Measurements from ENCODE around the gene ARRDC4. TPM values are rescaled to one million over a fixed set of nuclear protein-coding genes. Genes with fewer than 3 reads are reported as not detected.
A peak's percentile ranks its signal among the peaks of the same experiment; 100 is the strongest.

The ARRDC4 gene, protein sequence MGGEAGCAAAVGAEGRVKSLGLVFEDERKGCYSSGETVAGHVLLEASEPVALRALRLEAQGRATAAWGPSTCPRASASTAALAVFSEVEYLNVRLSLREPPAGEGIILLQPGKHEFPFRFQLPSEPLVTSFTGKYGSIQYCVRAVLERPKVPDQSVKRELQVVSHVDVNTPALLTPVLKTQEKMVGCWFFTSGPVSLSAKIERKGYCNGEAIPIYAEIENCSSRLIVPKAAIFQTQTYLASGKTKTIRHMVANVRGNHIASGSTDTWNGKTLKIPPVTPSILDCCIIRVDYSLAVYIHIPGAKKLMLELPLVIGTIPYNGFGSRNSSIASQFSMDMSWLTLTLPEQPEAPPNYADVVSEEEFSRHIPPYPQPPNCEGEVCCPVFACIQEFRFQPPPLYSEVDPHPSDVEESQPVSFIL
- total RNA-seq (2021), result 9.0 to 14.3 TPM (median 14.0 TPM) in 3 replicates
- Bru-seq, nascent RNA, result percentile 89 among the genes with signal in this experiment
- long read RNA-seq, experiment 1, full-length matches to known transcripts, result 67 of 75 reads
- long read RNA-seq, experiment 1, partial matches to known transcripts, result 8 of 75 reads
- long read RNA-seq, experiment 1, other reads (novel, unspliced or antisense), result 0 of 75 reads
- long read RNA-seq, experiment 2, full-length matches to known transcripts, result 14 of 26 reads
- long read RNA-seq, experiment 2, partial matches to known transcripts, result 11 of 26 reads
- long read RNA-seq, experiment 2, other reads (novel, unspliced or antisense), result 1 of 26 reads
- long read RNA-seq, experiment 3, partial matches to known transcripts, result 1 of 1 reads
- long read RNA-seq, experiment 3, other reads (novel, unspliced or antisense), result 0 of 1 reads

DNA sequence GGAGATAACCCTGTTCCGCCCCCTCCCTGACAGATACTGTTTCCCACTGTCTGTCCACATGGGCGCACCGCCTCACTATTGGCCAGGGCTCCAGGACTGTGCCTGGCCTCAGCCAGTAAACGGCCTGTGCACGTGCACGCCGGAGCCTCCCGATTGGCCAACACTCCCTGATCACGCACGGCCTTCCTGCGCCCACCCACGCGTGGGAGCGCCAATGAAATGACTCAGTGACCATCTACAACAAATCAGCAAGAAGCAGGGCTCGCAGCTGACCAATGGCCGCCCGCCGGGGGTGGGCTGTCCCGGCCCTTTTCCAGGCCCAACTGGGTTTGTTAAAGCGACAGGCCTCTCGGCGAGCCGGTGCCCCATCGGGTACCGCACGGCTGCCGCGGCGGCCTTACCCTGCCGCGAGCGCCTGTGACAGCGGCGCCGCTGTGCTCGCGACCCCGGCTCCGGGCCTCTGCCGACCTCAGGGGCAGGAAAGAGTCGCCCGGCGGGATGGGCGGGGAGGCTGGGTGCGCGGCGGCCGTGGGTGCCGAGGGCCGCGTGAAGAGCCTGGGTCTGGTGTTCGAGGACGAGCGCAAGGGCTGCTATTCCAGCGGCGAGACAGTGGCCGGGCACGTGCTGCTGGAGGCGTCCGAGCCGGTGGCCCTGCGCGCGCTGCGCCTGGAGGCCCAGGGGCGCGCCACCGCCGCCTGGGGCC lies at the start of gene ARRDC4:
Gene ARRDC4, plus strand, starts transcription at position 340 of the 703 bp plus-strand sequence. Its CDS starts 159 bp downstream, at position 499.
- no peak within 1 kb of the TSS; the same call in 1 of the 2 replicates for H3K27ac Mint-ChIP-seq
- ChIA-PET POLR2A (no interaction called here), CTCF (interaction anchor here (0.6 to 1.1 kb wide), 3 partner anchors 29 to 352 kb away, joined by 3 to 6 read pairs (median 4); no protein-coding TSS in a partner anchor)
- peak within 1 kb of the TSS; percentile 88 for H3K4me3 Mint-ChIP-seq
- no peaks in the 10 kb centered on the region for H3K36me3 Mint-ChIP-seq
- peaks cover 11% of the 10 kb centered on the region for H3K27me3 Mint-ChIP-seq (ENCODE audit: low read depth)
- ATAC-seq (peak; percentile 97), DNase-seq (ENCODE audit: low spot score) (peak; percentile 99)
- H3K9me3 Mint-ChIP-seq, result peaks cover 6% of the 10 kb centered on the region; the same call in 1 of the 2 replicates
- TF ChIP-seq FOXP1 (CRISPR knock-in tag; IDR thresholded peaks at IDR 0.05; ENCODE audit: borderline replicate concordance) (peak; percentile 47), ZNF423 (CRISPR knock-in tag; IDR thresholded peaks at IDR 0.05) (no peak), NR2C2 (CRISPR knock-in tag; IDR thresholded peaks at IDR 0.05) (no peak), TP53 (CRISPR knock-in tag; IDR thresholded peaks at IDR 0.05) (no peak), FOXJ3 (CRISPR knock-in tag; IDR thresholded peaks at IDR 0.05; ENCODE audit: borderline replicate concordance) (no peak), ZNF121 (CRISPR knock-in tag; IDR thresholded peaks at IDR 0.05) (no peak), ARID4B (CRISPR knock-in tag; IDR thresholded peaks at IDR 0.05; ENCODE audit: borderline replicate concordance) (peak; percentile 60), SP1 (CRISPR knock-in tag; conservative IDR thresholded peaks at IDR 0.05) (peak; percentile 84), JUN (CRISPR knock-in tag; IDR thresholded peaks at IDR 0.05) (0 out of 2 replicates have a peak, but pooled peaks have one; percentile 34), NFYB (CRISPR knock-in tag; conservative IDR thresholded peaks at IDR 0.05; ENCODE audit: low read depth) (peak; percentile 100), TCF7 (CRISPR knock-in tag; IDR thresholded peaks at IDR 0.05; ENCODE audit: low read depth) (peak; percentile 72; the same call in 1 of the 2 replicates), ETV6 (CRISPR knock-in tag; IDR thresholded peaks at IDR 0.05) (peak; percentile 36; the same call in 1 of the 2 replicates), CREM (CRISPR knock-in tag; IDR thresholded peaks at IDR 0.05) (0 out of 2 replicates have a peak, but pooled peaks have one; percentile 20), GABPB1 (CRISPR knock-in tag; IDR thresholded peaks at IDR 0.05) (0 out of 2 replicates have a peak, but pooled peaks have one; percentile 33), FOXK1 (CRISPR knock-in tag; IDR thresholded peaks at IDR 0.05) (peak; percentile 96)
- TF ChIP-seq, protein P1, sequence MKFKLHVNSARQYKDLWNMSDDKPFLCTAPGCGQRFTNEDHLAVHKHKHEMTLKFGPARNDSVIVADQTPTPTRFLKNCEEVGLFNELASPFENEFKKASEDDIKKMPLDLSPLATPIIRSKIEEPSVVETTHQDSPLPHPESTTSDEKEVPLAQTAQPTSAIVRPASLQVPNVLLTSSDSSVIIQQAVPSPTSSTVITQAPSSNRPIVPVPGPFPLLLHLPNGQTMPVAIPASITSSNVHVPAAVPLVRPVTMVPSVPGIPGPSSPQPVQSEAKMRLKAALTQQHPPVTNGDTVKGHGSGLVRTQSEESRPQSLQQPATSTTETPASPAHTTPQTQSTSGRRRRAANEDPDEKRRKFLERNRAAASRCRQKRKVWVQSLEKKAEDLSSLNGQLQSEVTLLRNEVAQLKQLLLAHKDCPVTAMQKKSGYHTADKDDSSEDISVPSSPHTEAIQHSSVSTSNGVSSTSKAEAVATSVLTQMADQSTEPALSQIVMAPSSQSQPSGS (CRISPR knock-in tag; IDR thresholded peaks at IDR 0.05; ENCODE audit: borderline replicate concordance, low read depth), result no peak
- TF ChIP-seq, protein P2, sequence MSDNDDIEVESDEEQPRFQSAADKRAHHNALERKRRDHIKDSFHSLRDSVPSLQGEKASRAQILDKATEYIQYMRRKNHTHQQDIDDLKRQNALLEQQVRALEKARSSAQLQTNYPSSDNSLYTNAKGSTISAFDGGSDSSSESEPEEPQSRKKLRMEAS (CRISPR knock-in tag; IDR thresholded peaks at IDR 0.05), result peak; percentile 59
- TF ChIP-seq, protein P3, sequence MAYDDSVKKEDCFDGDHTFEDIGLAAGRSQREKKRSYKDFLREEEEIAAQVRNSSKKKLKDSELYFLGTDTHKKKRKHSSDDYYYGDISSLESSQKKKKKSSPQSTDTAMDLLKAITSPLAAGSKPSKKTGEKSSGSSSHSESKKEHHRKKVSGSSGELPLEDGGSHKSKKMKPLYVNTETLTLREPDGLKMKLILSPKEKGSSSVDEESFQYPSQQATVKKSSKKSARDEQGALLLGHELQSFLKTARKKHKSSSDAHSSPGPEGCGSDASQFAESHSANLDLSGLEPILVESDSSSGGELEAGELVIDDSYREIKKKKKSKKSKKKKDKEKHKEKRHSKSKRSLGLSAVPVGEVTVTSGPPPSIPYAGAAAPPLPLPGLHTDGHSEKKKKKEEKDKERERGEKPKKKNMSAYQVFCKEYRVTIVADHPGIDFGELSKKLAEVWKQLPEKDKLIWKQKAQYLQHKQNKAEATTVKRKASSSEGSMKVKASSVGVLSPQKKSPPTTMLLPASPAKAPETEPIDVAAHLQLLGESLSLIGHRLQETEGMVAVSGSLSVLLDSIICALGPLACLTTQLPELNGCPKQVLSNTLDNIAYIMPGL (CRISPR knock-in tag; IDR thresholded peaks at IDR 0.05), result 0 out of 2 replicates have a peak, but pooled peaks have one; percentile 37
- TF ChIP-seq, protein P4, sequence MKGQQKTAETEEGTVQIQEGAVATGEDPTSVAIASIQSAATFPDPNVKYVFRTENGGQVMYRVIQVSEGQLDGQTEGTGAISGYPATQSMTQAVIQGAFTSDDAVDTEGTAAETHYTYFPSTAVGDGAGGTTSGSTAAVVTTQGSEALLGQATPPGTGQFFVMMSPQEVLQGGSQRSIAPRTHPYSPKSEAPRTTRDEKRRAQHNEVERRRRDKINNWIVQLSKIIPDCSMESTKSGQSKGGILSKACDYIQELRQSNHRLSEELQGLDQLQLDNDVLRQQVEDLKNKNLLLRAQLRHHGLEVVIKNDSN (CRISPR knock-in tag; IDR thresholded peaks at IDR 0.05), result peak; percentile 71; the same call in 1 of the 2 replicates
- TF ChIP-seq, protein P5, sequence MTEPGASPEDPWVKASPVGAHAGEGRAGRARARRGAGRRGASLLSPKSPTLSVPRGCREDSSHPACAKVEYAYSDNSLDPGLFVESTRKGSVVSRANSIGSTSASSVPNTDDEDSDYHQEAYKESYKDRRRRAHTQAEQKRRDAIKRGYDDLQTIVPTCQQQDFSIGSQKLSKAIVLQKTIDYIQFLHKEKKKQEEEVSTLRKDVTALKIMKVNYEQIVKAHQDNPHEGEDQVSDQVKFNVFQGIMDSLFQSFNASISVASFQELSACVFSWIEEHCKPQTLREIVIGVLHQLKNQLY (CRISPR knock-in tag; IDR thresholded peaks at IDR 0.05), result peak; percentile 100
- TF ChIP-seq, protein P6, sequence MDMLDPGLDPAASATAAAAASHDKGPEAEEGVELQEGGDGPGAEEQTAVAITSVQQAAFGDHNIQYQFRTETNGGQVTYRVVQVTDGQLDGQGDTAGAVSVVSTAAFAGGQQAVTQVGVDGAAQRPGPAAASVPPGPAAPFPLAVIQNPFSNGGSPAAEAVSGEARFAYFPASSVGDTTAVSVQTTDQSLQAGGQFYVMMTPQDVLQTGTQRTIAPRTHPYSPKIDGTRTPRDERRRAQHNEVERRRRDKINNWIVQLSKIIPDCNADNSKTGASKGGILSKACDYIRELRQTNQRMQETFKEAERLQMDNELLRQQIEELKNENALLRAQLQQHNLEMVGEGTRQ (CRISPR knock-in tag; IDR thresholded peaks at IDR 0.05), result peak; percentile 80
- peaks cover 16% of the 10 kb centered on the region for H3K4me1 Mint-ChIP-seq
